HEK293 (cell line): ENCODE results near the gene BACH2.

Experiments
- CTCF ChIP-seq: fragments of 450-650 bp; formaldehyde crosslinking; IDR thresholded peaks from 2 replicates; pipeline ENCODE4 v1.5.1; 2016; ENCODE audit warnings: missing biosample characterization, missing genetic modification characterization
- SETDB1 ChIP-seq: IDR thresholded peaks from one replicate; pipeline ENCODE4 v1.6.1; 2017; ENCODE audit warnings: mild to moderate bottlenecking, low read length, moderate library complexity, mixed read lengths; ENCODE audit not compliant: insufficient read length
- TCF7L2 ChIP-seq: IDR thresholded peaks from 2 replicates; pipeline ENCODE4 v1.6.1; 2011; ENCODE audit warnings: low read depth, mild to moderate bottlenecking, inconsistent platforms, low read length, moderate library complexity, borderline replicate concordance
- ZNF140 ChIP-seq: fragments of 450-650 bp; formaldehyde crosslinking; IDR thresholded peaks from 2 replicates; pipeline ENCODE4 v1.5.1; 2016; ENCODE audit warnings: missing biosample characterization, missing genetic modification characterization
- ZNF274 ChIP-seq, 2 experiments: fragments of 200-500 bp in 1 of 2; fragments of 450-650 bp in 1 of 2; sonication (Bioruptor generic) in 1 of 2; formaldehyde crosslinking in 1 of 2; IDR thresholded peaks; 2 replicates each; pipeline versions ENCODE4 v1.5.1 to v1.6.1; 2014 to 2016; ENCODE audit warnings: borderline replicate concordance in 1 of 2, inconsistent platforms in 1 of 2, low read length in 1 of 2, missing biosample characterization in 1 of 2, missing genetic modification characterization in 1 of 2
- ZNF280D ChIP-seq: fragments of 450-650 bp; formaldehyde crosslinking; IDR thresholded peaks from 2 replicates; pipeline ENCODE4 v1.5.1; 2016; ENCODE audit warnings: missing biosample characterization, missing genetic modification characterization
- ZNF324 ChIP-seq: fragments of 450-650 bp; formaldehyde crosslinking; IDR thresholded peaks from 2 replicates; pipeline ENCODE4 v1.5.1; 2016; ENCODE audit warnings: missing biosample characterization, missing genetic modification characterization
- ZNF510 ChIP-seq: fragments of 450-650 bp; formaldehyde crosslinking; IDR thresholded peaks from 2 replicates; pipeline ENCODE4 v1.5.1; 2018; ENCODE audit warnings: mild to moderate bottlenecking, missing genetic modification characterization, missing biosample characterization; ENCODE audit not compliant: insufficient replicate concordance
- ZNF513 ChIP-seq: fragments of 450-650 bp; IDR thresholded peaks from 2 replicates; pipeline ENCODE4 v1.5.1; 2018; ENCODE audit warnings: missing biosample characterization, missing genetic modification characterization
- ZNF600 ChIP-seq: fragments of 450-650 bp; formaldehyde crosslinking; IDR thresholded peaks from 2 replicates; pipeline ENCODE4 v1.5.1; 2016; ENCODE audit warnings: missing biosample characterization, missing genetic modification characterization
- ZSCAN23 ChIP-seq: fragments of 450-650 bp; formaldehyde crosslinking; IDR thresholded peaks from 2 replicates; pipeline ENCODE4 v1.5.1; 2016; ENCODE audit warnings: missing biosample characterization, missing genetic modification characterization
- ZSCAN4 ChIP-seq: fragments of 450-650 bp; formaldehyde crosslinking; IDR thresholded peaks from 2 replicates; pipeline ENCODE4 v1.5.1; 2017; ENCODE audit warnings: missing biosample characterization, missing genetic modification characterization

- no peak for TF ChIP-seq ZNF274 (IDR thresholded peaks at IDR 0.05; ENCODE audit: low read length)
- TF ChIP-seq ZNF274 (tag by site-specific recombination; IDR thresholded peaks at IDR 0.05; ENCODE audit: borderline replicate concordance), result no peak
- TF ChIP-seq SETDB1, result no peak
- no peak for TF ChIP-seq TCF7L2
- no peak for TF ChIP-seq ZNF513
- no peak for TF ChIP-seq ZNF324 (tag by site-specific recombination)
- TF ChIP-seq ZNF600 (tag by site-specific recombination), result no peak
- TF ChIP-seq ZSCAN4 (tag by site-specific recombination), result no peak
- TF ChIP-seq ZNF510 (tag by site-specific recombination), result no peak
- TF ChIP-seq ZSCAN23 (tag by site-specific recombination), result no peak
- no peak for TF ChIP-seq ZNF280D
- no peak for TF ChIP-seq ZNF140 (tag by site-specific recombination)
- TF ChIP-seq CTCF (tag by site-specific recombination), result no peak
Observed at GRCh38 chr6:90062051-90062450, 234.6 kb downstream of the BACH2 start.
